ENCODE results near the gene CLDND2. TPM values are rescaled to one million over a fixed set of nuclear protein-coding genes. Genes with fewer than 3 reads are reported as not detected.

CLDND2 gene
- total and polyA plus RNA-seq, 2 experiments from 2014 or later, result 7.7 TPM; not detected in 1

DNA sequence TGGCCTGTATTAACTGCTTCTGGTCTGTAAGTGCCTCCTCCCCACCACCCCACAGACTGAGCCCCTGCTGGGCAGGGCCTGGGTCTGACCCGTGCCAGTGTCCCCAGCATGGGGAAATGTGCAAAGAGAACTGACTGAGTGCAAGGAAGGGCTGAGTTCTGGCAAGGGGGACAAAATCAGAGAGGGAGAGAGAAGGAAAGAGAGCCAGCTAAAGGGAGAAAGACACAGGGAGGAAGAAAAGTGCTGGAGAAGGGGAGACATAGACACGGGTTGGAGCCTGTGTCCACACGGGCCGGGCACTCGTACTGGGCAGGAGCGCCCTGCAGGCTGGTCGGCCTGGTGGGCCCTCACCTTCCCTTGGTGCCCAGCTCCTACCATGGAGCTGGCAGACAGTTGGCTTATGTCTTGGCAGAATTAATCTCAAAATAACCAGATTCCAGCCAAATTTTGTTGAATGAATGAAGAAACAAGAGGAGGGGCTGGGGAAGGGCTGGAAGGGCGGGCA is 2.4 kb upstream of the CLDND2 start (continued):
- TF ChIP-seq, protein P1, sequence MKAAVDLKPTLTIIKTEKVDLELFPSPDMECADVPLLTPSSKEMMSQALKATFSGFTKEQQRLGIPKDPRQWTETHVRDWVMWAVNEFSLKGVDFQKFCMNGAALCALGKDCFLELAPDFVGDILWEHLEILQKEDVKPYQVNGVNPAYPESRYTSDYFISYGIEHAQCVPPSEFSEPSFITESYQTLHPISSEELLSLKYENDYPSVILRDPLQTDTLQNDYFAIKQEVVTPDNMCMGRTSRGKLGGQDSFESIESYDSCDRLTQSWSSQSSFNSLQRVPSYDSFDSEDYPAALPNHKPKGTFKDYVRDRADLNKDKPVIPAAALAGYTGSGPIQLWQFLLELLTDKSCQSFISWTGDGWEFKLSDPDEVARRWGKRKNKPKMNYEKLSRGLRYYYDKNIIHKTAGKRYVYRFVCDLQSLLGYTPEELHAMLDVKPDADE (IDR thresholded peaks at IDR 0.05), result no peak
- TF ChIP-seq EZH2 (IDR thresholded peaks at IDR 0.05; ENCODE audit: low read depth, unreplicated experiment) (no peak), CREB1 (CRISPR knock-in tag; IDR thresholded peaks at IDR 0.05; ENCODE audit: low read depth) (no peak), STAT1 (IDR thresholded peaks at IDR 0.05; ENCODE audit: unreplicated experiment) (no peak), ZNF114 (CRISPR knock-in tag; IDR thresholded peaks at IDR 0.05) (no peak), NANOG (IDR thresholded peaks at IDR 0.05; ENCODE audit: borderline replicate concordance) (no peak)

GRCh38 chr19:51370230-51370629 is 1.4 kb upstream of the CLDND2 start:
- Histone ChIP-seq H2AFZ (no peak overlapping the region), H3F3A (replicated peaks; ENCODE audit: low read depth) (no peaks in the 10 kb centered on the region; the same call in 1 of the 2 replicates), H3K79me2 (replicated peaks; ENCODE audit: insufficient read depth) (0 out of 2 replicates have a peak, but pooled peaks cover 4% of the 10 kb centered on the region), H3K27me3 (ENCODE audit: insufficient read depth) (no peaks in the 10 kb centered on the region), H3K36me3 (ENCODE audit: insufficient read depth) (no peaks in the 10 kb centered on the region), H3K4me3 (no peak overlapping the region), H4K20me1 (replicated peaks; ENCODE audit: insufficient read depth) (no peaks in the 10 kb centered on the region), H3K9me2 (ENCODE audit: insufficient read depth) (0 out of 2 replicates have a peak, but pooled peaks cover 2% of the 10 kb centered on the region), H3K4me1 (ENCODE audit: insufficient read depth) (peaks cover 12% of the 10 kb centered on the region; the same call in 1 of the 2 replicates), H3K27ac (ENCODE audit: low read depth) (no peak overlapping the region), H3K4me2 (no peak overlapping the region)
- peaks cover 20% of the 10 kb centered on the region for H3K27me3 Mint-ChIP-seq (ENCODE audit: insufficient read depth, low read depth, poor library complexity)
- H3K9me3 Mint-ChIP-seq, result no peaks in the 10 kb centered on the region; the same call in 2 of the 3 replicates
- H3K27ac Mint-ChIP-seq, result no peak overlapping the region
- DNase-seq (ENCODE audit: low spot score) (no peak), ATAC-seq (no peak)
- H3K4me1 Mint-ChIP-seq, result peaks cover 15% of the 10 kb centered on the region
- no peaks in the 10 kb centered on the region; the same call in 2 of the 3 replicates for H3K36me3 Mint-ChIP-seq (ENCODE audit: low read depth)
- H3K4me3 Mint-ChIP-seq, result no peak overlapping the region; the same call in 2 of the 3 replicates
- TF ChIP-seq ZNF462 (CRISPR knock-in tag; IDR thresholded peaks at IDR 0.05), result no peak
- TF ChIP-seq ZNF114 (CRISPR knock-in tag; IDR thresholded peaks at IDR 0.05), result no peak
- TF ChIP-seq POLR2AphosphoS5 (IDR thresholded peaks at IDR 0.05; ENCODE audit: low read depth), result no peak
- TF ChIP-seq EZH2phosphoT487 (IDR thresholded peaks at IDR 0.05; ENCODE audit: unreplicated experiment), result no peak
- TF ChIP-seq NANOG (IDR thresholded peaks at IDR 0.05; ENCODE audit: borderline replicate concordance), result no peak
- TF ChIP-seq STAT1 (IDR thresholded peaks at IDR 0.05; ENCODE audit: unreplicated experiment), result no peak
- no peak for TF ChIP-seq EZH2 (IDR thresholded peaks at IDR 0.05; ENCODE audit: low read depth, unreplicated experiment)
- TF ChIP-seq REST (IDR thresholded peaks at IDR 0.05; ENCODE audit: unreplicated experiment), result no peak
- TF ChIP-seq JUNB (IDR thresholded peaks at IDR 0.05; ENCODE audit: unreplicated experiment), result no peak
- TF ChIP-seq CREB1 (CRISPR knock-in tag; IDR thresholded peaks at IDR 0.05; ENCODE audit: low read depth), result no peak
- no peak for TF ChIP-seq ZNF331 (CRISPR knock-in tag; IDR thresholded peaks at IDR 0.05; ENCODE audit: low read depth)
- TF ChIP-seq, protein P1 (IDR thresholded peaks at IDR 0.05), result no peak

Data from GM23338 (cell line).